Smooth muscle cell (in vitro differentiated cells): ENCODE data around the gene TUBB6. TPM values are rescaled to one million over a fixed set of nuclear protein-coding genes. Genes with fewer than 3 reads are reported as not detected.

ENCODE experiments used
- DNase-seq: peaks from one replicate; lab custom pipeline; 2025; ENCODE audit not compliant: unreplicated experiment; lab: John Stamatoyannopoulos, UW
- H2AFZ ChIP-seq: fragments of 200-600 bp; sonication (generic); 2 replicates; pipeline ENCODE4 v1.6.0; 2016; ENCODE audit warnings: antibody characterized with exemption, low read depth, mild to moderate bottlenecking
- H3F3A ChIP-seq: fragments of 200-600 bp; sonication (generic); 2 replicates; pipeline ENCODE4 v1.6.0; 2017; ENCODE audit warnings: antibody characterized with exemption, low read depth
- H3K27ac ChIP-seq: fragments of 200-600 bp; sonication (generic); 2 replicates; pipeline ENCODE4 v1.5.1; 2016; ENCODE audit warnings: low read depth, mild to moderate bottlenecking
- H3K27me3 ChIP-seq: fragments of 200-600 bp; sonication (generic); 2 replicates; pipeline ENCODE4 v1.6.1; 2016; ENCODE audit warnings: low read depth, mild to moderate bottlenecking
- H3K36me3 ChIP-seq: fragments of 200-600 bp; sonication (generic); 2 replicates; pipeline ENCODE4 v1.5.1; 2016; ENCODE audit warnings: low read depth
- H3K4me1 ChIP-seq: fragments of 200-600 bp; sonication (generic); 2 replicates; pipeline ENCODE4 v1.5.1; 2016; ENCODE audit warnings: low read depth
- H3K4me2 ChIP-seq: fragments of 200-600 bp; sonication (generic); 2 replicates; pipeline ENCODE4 v1.6.0; 2016; ENCODE audit warnings: mild to moderate bottlenecking
- H3K4me3 ChIP-seq: fragments of 200-600 bp; sonication (generic); 2 replicates; pipeline ENCODE4 v1.5.1; 2016; ENCODE audit warnings: mild to moderate bottlenecking
- H3K79me2 ChIP-seq: fragments of 200-600 bp; sonication (generic); 2 replicates; pipeline ENCODE4 v1.6.0; 2016; ENCODE audit warnings: low read depth, mild to moderate bottlenecking
- H3K9ac ChIP-seq: fragments of 200-600 bp; sonication (generic); 2 replicates; pipeline ENCODE4 v1.6.0; 2016; ENCODE audit warnings: low read depth
- H3K9me3 ChIP-seq: fragments of 200-600 bp; sonication (generic); replicated peaks from 2 replicates; pipeline ENCODE4 v1.5.1; 2016; ENCODE audit warnings: low read depth
- H4K20me1 ChIP-seq: fragments of 200-600 bp; sonication (generic); 2 replicates; pipeline ENCODE4 v1.6.0; 2016; ENCODE audit warnings: low read depth
- CTCF ChIP-seq: fragments of 200-600 bp; sonication (generic); IDR thresholded peaks from 2 replicates; pipeline ENCODE4 v1.5.1; 2017; ENCODE audit warnings: borderline replicate concordance, mild to moderate bottlenecking, antibody characterized with exemption; ENCODE audit not compliant: insufficient read depth, poor library complexity, severe bottlenecking
- WGBS: methylation state at CpG from one replicate; pipeline ENCODE4 v1.1.7; 2016; ENCODE audit warnings: low lambda C conversion rate; 5-methylcytosine and 5-hydroxymethylcytosine counted together
- polyA plus RNA-seq: library from polyadenylated mRNA; unstranded; fragments of >200 nt; fragmentation: Nextera tagmentation; extraction: Ambion mirVana; gene quantifications from 2 replicates; pipeline ENCODE4 v1.2.1, GENCODE V29; 2016
- total RNA-seq: library from RNA; depleted of rRNA; stranded (reverse); fragments of >200 nt; gene quantifications from 2 replicates; pipeline ENCODE4 v1.2.3, GENCODE V29; 2014

Gene TUBB6
- total and polyA plus RNA-seq, 2 experiments from 2014 or later, result 359 to 460 TPM

- Histone ChIP-seq H2AFZ (no peak overlapping the region), H4K20me1 (peaks cover 85% of the 10 kb centered on the region), H3F3A (no peaks in the 10 kb centered on the region), H3K27me3 (no peaks in the 10 kb centered on the region), H3K9ac (no peak overlapping the region), H3K36me3 (no peaks in the 10 kb centered on the region), H3K4me3 (no peak overlapping the region), H3K4me1 (peaks cover 8% of the 10 kb centered on the region), H3K9me3 (no peaks in the 10 kb centered on the region), H3K27ac (no peak overlapping the region), H3K4me2 (no peak overlapping the region), H3K79me2 (peaks cover 77% of the 10 kb centered on the region)
- 100% methylated on average over 2 of the region's 2 CpGs for WGBS
- TF ChIP-seq CTCF, result no peak
- DNase-seq, result no peak
Measured at GRCh38 chr18:12371590-12371989, 63.5 kb downstream of the TUBB6 start.

- WGBS, result 90% methylated on average over 3 of the region's 3 CpGs
- no peak for DNase-seq
- no peak for TF ChIP-seq CTCF
- Histone ChIP-seq H3K27ac (no peak overlapping the region), H3K27me3 (no peaks in the 10 kb centered on the region), H2AFZ (no peak overlapping the region), H4K20me1 (peaks cover 77% of the 10 kb centered on the region), H3K4me1 (peaks cover 8% of the 10 kb centered on the region), H3F3A (no peaks in the 10 kb centered on the region), H3K4me3 (no peak overlapping the region), H3K79me2 (peaks cover 77% of the 10 kb centered on the region), H3K4me2 (no peak overlapping the region), H3K36me3 (no peaks in the 10 kb centered on the region), H3K9ac (no peak overlapping the region), H3K9me3 (no peaks in the 10 kb centered on the region)
Measured at GRCh38 chr18:12372406-12372805, 64.4 kb downstream of the TUBB6 start.

- H3K4me2 ChIP-seq, result no peak overlapping the region
- no peaks in the 10 kb centered on the region for H3K9me3 ChIP-seq
- peaks cover 8% of the 10 kb centered on the region for H3K4me1 ChIP-seq
- H2AFZ ChIP-seq, result no peak overlapping the region
- H3K36me3 ChIP-seq, result no peaks in the 10 kb centered on the region
- H3K9ac ChIP-seq, result no peak overlapping the region
- DNase-seq, result no peak
- H3K27me3 ChIP-seq, result no peaks in the 10 kb centered on the region
- WGBS, result 91% methylated on average over 4 of the region's 4 CpGs
- H3K4me3 ChIP-seq, result no peak overlapping the region
- H4K20me1 ChIP-seq, result peaks cover 71% of the 10 kb centered on the region
- H3K79me2 ChIP-seq, result peaks cover 77% of the 10 kb centered on the region
- peaks cover 6% of the 10 kb centered on the region for H3F3A ChIP-seq
- TF ChIP-seq CTCF, result no peak
- no peak overlapping the region for H3K27ac ChIP-seq
Measured at GRCh38 chr18:12373116-12373770, 65.2 kb downstream of the TUBB6 start.

- H3K9me3 ChIP-seq, result no peaks in the 10 kb centered on the region
- peaks cover 76% of the 10 kb centered on the region for H3K79me2 ChIP-seq
- no peak overlapping the region for H3K9ac ChIP-seq
- WGBS, result 85% methylated on average over 2 of the region's 2 CpGs
- no peaks in the 10 kb centered on the region for H3K36me3 ChIP-seq
- H3K4me2 ChIP-seq, result no peak overlapping the region
- no peak for DNase-seq
- H3K27me3 ChIP-seq, result no peaks in the 10 kb centered on the region
- H3K4me3 ChIP-seq, result no peak overlapping the region
- H4K20me1 ChIP-seq, result peaks cover 67% of the 10 kb centered on the region
- no peak overlapping the region for H3K27ac ChIP-seq
- H2AFZ ChIP-seq, result no peak overlapping the region
- H3F3A ChIP-seq, result peaks cover 6% of the 10 kb centered on the region
- TF ChIP-seq CTCF, result no peak
- H3K4me1 ChIP-seq, result peaks cover 8% of the 10 kb centered on the region
Measured at GRCh38 chr18:12373771-12374116, 65.7 kb downstream of the TUBB6 start.
